ENCODE data around the gene NPTX1.

The NPTX1 gene

DNA sequence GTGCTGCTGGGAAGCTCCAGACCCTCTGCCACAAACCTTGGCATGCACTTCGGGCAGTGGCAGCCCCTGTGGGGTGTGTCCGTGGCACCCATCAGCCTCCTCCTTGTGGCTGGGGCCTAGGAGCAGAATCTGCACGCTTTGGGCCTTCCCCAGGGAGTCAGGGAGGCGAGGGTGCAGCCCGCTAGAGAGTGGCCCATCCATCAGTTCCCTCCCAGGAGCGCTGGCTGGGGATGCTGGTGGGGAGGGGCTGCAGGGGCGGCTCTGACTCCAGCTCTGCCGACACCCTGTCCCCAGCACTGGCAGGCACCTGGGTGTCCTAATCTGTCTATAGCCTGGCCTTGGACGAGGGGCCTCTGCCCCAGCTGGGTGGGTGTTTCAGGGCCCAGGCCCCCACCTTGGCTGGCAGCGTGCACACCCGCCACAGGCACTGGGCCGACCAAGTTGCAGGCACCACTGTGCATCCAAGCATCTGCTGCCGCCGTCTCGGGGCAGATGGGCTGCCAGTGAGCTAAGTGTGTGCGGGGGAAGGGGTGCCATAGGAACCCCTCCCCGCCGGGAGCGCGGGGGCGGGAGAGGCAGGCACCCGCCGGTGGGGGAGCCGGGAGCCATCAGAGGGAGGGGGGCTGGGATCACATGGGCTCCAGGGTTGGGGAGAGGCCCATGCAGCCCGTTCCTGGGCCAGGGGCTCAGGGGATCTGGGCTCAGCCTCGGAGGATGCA lies 31.2 kb downstream of the NPTX1 start:
- Histone ChIP-seq H3K27me3 (ENCODE audit: control insufficient read depth, low read length) (no peaks in the 10 kb centered on the region), H3F3A (ENCODE audit: control insufficient read depth, insufficient read depth) (no peaks in the 10 kb centered on the region), H3K9me2 (replicated peaks; ENCODE audit: control insufficient read depth, low read length) (no peaks in the 10 kb centered on the region), H3K4me3 (ENCODE audit: low read length) (no peak overlapping the region), H3K4me1 (ENCODE audit: control insufficient read depth, low read length) (no peaks in the 10 kb centered on the region), H4K20me1 (ENCODE audit: control insufficient read depth, insufficient read depth, low read depth, low read length) (no peaks in the 10 kb centered on the region; the same call in 1 of the 2 replicates), H3K27ac (ENCODE audit: low read depth, low read length) (no peak overlapping the region), H3K4me2 (ENCODE audit: low read length) (no peak overlapping the region), H3K36me3 (ENCODE audit: control insufficient read depth, low read length) (no peaks in the 10 kb centered on the region), H3K9me3 (ENCODE audit: control insufficient read depth, insufficient read depth, low read length) (no peaks in the 10 kb centered on the region), H3K79me2 (ENCODE audit: control insufficient read depth, low read length) (no peaks in the 10 kb centered on the region)
- TF ChIP-seq EZH2phosphoT487 (IDR thresholded peaks at IDR 0.05; ENCODE audit: borderline replicate concordance, low read length) = no peak
- TF ChIP-seq, protein P1, sequence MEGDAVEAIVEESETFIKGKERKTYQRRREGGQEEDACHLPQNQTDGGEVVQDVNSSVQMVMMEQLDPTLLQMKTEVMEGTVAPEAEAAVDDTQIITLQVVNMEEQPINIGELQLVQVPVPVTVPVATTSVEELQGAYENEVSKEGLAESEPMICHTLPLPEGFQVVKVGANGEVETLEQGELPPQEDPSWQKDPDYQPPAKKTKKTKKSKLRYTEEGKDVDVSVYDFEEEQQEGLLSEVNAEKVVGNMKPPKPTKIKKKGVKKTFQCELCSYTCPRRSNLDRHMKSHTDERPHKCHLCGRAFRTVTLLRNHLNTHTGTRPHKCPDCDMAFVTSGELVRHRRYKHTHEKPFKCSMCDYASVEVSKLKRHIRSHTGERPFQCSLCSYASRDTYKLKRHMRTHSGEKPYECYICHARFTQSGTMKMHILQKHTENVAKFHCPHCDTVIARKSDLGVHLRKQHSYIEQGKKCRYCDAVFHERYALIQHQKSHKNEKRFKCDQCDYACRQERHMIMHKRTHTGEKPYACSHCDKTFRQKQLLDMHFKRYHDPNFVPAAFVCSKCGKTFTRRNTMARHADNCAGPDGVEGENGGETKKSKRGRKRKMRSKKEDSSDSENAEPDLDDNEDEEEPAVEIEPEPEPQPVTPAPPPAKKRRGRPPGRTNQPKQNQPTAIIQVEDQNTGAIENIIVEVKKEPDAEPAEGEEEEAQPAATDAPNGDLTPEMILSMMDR (IDR thresholded peaks at IDR 0.05; ENCODE audit: low read depth, low read length, poor library complexity, severe bottlenecking) = no peak

DNA sequence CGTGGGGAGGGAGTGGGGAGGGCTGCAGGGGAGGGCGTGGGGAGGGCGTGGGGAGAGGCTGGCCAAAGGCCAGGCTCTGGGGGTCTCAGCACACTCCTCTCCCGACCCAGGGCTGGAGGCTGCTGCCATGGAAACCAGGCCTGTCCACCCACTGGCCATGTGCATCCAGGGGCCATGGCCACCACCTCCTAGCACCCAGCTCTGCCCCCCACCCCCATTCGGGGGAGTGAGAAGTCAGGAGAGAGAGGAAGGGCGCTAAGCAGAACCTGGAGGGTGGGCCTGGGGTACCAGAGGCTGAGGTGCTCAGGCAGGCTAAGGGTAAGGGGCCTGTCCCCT lies 31.8 kb downstream of the NPTX1 start:
- no peaks in the 10 kb centered on the region for H3K27me3 ChIP-seq (ENCODE audit: control insufficient read depth, low read length)
- H4K20me1 ChIP-seq (ENCODE audit: control insufficient read depth, insufficient read depth, low read depth, low read length) = no peaks in the 10 kb centered on the region; the same call in 1 of the 2 replicates
- TF ChIP-seq EZH2phosphoT487 (IDR thresholded peaks at IDR 0.05; ENCODE audit: borderline replicate concordance, low read length) = no peak
- TF ChIP-seq, protein P1 (IDR thresholded peaks at IDR 0.05; ENCODE audit: low read depth, low read length, poor library complexity, severe bottlenecking) = no peak

DNA sequence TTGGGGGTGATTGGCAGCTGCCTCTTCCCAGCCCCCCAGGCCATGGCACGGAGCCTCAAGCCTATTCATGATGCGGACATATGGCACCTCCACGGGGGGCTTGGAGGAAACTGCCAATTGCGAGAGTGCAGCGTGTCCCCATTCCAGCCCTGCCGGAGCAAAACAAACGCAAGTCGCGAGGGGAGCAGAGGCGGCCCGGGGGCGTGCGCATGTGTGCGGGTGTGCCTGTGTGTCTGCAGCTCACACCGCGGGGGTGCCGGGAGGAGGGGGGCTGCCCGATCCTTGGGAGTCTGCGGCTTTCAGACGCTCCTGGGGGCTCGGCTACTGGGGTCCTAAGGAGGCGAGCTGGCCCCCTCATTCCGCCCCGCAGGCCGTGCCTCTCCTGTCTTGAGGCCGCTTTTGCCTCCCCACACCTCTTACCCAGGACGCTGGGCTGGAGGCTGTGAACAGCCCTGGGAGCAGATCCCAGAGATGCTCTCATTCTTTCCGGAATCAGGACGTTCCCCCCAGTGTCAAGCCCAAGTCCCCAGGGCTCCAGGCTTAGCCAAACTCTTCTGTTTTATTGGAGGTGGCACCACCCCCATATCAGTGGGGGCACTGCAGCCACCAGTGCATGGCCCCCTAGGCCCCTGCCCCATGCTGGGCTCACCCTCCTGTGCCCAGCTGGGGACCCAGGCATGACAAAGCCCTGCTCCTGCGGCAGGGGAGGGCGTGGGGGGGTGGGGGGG lies 32.3 kb downstream of the NPTX1 start:
- no peaks in the 10 kb centered on the region for H3K9me2 ChIP-seq (replicated peaks; ENCODE audit: control insufficient read depth, low read length)
- H3K27me3 ChIP-seq (ENCODE audit: control insufficient read depth, low read length) = no peaks in the 10 kb centered on the region
- H3K36me3 ChIP-seq (ENCODE audit: control insufficient read depth, low read length) = no peaks in the 10 kb centered on the region
- H3K4me3 ChIP-seq (ENCODE audit: low read length) = no peak overlapping the region
- no peaks in the 10 kb centered on the region for H3K4me1 ChIP-seq (ENCODE audit: control insufficient read depth, low read length)
- no peak for TF ChIP-seq EZH2phosphoT487 (IDR thresholded peaks at IDR 0.05; ENCODE audit: borderline replicate concordance, low read length)
- TF ChIP-seq, protein P1 (IDR thresholded peaks at IDR 0.05; ENCODE audit: low read depth, low read length, poor library complexity, severe bottlenecking) = no peak
- no peak overlapping the region for H3K27ac ChIP-seq (ENCODE audit: low read depth, low read length)
- H3F3A ChIP-seq (ENCODE audit: control insufficient read depth, insufficient read depth) = no peaks in the 10 kb centered on the region
- H3K9me3 ChIP-seq (ENCODE audit: control insufficient read depth, insufficient read depth, low read length) = no peaks in the 10 kb centered on the region
- no peaks in the 10 kb centered on the region for H3K79me2 ChIP-seq (ENCODE audit: control insufficient read depth, low read length)
- H4K20me1 ChIP-seq (ENCODE audit: control insufficient read depth, insufficient read depth, low read depth, low read length) = no peaks in the 10 kb centered on the region; the same call in 1 of the 2 replicates
- H3K4me2 ChIP-seq (ENCODE audit: low read length) = no peak overlapping the region

More for the DNA sequence above, 31.8 kb downstream of the NPTX1 start:
- Histone ChIP-seq H3K4me2 (ENCODE audit: low read length) (no peak overlapping the region), H3K36me3 (ENCODE audit: control insufficient read depth, low read length) (no peaks in the 10 kb centered on the region), H3K79me2 (ENCODE audit: control insufficient read depth, low read length) (no peaks in the 10 kb centered on the region), H3K4me3 (ENCODE audit: low read length) (no peak overlapping the region), H3K27ac (ENCODE audit: low read depth, low read length) (no peak overlapping the region), H3K4me1 (ENCODE audit: control insufficient read depth, low read length) (no peaks in the 10 kb centered on the region), H3K9me3 (ENCODE audit: control insufficient read depth, insufficient read depth, low read length) (no peaks in the 10 kb centered on the region), H3K9me2 (replicated peaks; ENCODE audit: control insufficient read depth, low read length) (no peaks in the 10 kb centered on the region), H3F3A (ENCODE audit: control insufficient read depth, insufficient read depth) (no peaks in the 10 kb centered on the region)

All from DOHH2 (cell line).